ENCODE results near the gene MYF5.

- TF ChIP-seq ZNF391 (tag by site-specific recombination; IDR thresholded peaks at IDR 0.05; ENCODE audit: borderline replicate concordance, low read depth), result no peak
- TF ChIP-seq KLF8 (tag by site-specific recombination; IDR thresholded peaks at IDR 0.05), result no peak
- TF ChIP-seq CTCF (tag by site-specific recombination; IDR thresholded peaks at IDR 0.05), result no peak
- TF ChIP-seq RBAK (tag by site-specific recombination; IDR thresholded peaks at IDR 0.05), result no peak
Observed at GRCh38 chr12:80720516-80720915, 3.8 kb downstream of the MYF5 start.
